Measurements from ENCODE around the gene ADGRV1.
"Not testable (repeated sequence)": the region's sequence is repeated elsewhere in the genome, so short reads cannot be mapped to it uniquely, and the experiment has no call there.

The ADGRV1 gene

DNA sequence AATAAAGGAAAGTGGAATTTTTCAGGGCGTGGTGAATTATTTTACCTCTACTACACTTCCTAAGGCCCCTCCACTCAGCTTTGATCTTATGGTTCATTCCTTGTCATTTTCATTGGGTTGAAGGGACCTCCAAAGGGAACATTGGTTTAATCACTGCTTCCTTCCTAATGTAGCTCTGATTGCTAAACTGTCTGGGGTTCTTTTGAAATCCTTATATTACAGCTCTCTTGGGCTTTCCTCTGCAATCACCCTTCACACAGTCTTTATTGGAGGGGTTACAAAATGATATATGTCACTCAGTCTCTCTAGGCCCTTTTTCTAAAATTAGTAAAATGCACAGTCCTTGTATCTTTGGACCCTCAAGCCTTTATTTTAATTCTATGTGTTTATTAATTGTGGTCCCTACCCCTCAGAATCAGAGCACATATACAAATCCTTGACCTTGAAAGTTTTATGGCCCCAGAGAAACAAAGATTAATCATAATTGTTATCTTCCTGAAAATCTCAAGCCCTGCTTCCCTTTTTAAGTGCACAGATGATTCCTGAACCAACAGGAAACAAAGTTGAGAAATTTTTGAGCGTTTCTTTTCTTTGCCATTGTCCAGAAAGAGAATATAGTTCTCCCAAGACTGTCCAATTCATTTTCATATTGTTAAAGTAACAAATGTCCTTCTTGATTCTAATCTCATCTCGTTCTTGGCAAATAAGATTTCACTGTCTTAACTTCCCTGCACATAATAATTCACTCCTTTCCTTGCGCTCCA lies 494.6 kb downstream of the ADGRV1 start:
- H3K4me3 ChIP-seq (ENCODE audit: low read depth, low read length): no peak overlapping the region

DNA sequence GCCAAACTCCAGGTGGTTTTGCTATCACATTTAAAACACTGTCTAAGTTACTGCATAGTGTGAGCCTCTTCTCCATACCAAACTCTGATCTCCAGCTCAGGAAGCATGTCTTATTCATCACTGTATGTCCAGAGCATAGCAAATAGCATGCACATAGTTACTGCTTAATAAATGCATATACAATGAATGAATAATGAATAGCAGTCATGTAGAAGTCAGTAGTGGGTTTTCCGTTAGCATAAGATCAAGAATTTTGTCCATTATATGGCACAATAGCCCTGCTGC lies 495.1 kb downstream of the ADGRV1 start:
- H3K4me3 ChIP-seq (ENCODE audit: low read depth, low read length): no peak overlapping the region

DNA sequence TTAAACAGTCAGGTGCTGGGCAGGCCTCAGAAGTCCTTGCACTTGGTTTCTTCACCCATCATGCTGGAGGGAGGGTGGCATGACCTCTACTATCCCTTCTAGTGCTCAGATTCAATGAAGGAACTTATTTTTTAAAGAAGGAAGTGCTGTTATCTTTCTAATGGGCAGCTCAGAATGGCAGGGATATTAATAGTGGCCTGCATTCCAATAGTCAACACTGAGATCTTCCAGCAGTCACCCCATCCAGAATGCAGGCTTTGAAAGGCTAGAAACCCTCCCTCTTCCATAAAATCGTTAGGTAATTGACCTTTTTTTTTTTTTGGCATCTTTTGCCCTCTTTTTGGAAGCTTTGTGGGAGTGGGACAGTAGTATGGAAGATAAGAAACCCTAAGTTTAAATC lies 499.6 kb downstream of the ADGRV1 start:
- no peak overlapping the region for H3K4me3 ChIP-seq (ENCODE audit: low read depth, low read length)

DNA sequence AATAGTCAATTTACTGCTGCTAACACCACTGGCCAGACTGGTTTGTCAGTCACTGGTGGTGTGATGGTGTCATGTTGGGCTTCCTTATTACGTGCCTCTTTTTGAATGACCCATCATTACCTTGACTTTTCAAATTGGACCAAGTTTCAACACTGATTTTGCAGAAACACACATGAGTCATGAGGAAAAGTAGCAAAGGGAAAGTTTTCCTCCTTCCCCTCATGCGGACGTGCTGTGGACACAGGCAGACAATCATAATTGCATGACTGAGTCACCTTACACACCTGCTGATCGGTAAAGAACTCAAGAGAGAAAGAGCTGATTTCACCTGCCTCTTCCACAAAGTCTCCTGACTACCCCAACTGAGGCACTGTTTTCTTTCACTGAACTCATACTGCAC lies 500.0 kb downstream of the ADGRV1 start:
- H3K4me3 ChIP-seq (ENCODE audit: low read depth, low read length): no peak overlapping the region

DNA sequence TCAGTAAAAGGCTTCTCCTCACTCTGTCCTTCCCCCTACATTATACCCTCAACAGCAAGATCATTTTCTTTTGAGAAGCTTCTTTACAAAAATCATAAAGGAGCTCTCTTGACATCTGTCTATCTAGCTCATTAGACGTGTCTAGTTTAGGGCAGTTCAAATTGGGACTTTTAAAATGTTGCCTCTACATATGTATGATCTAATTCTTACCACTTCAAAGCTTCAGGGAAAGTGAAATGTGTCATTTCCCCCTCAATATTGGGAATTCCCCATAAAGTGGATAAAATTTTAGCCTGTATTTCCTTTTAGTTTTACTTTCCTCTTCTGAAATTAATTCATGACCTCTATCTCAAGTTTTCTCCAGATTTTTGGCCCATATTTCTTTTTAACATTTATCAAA lies 500.8 kb downstream of the ADGRV1 start:
- H3K4me3 ChIP-seq (ENCODE audit: low read depth, low read length): no peak overlapping the region

DNA sequence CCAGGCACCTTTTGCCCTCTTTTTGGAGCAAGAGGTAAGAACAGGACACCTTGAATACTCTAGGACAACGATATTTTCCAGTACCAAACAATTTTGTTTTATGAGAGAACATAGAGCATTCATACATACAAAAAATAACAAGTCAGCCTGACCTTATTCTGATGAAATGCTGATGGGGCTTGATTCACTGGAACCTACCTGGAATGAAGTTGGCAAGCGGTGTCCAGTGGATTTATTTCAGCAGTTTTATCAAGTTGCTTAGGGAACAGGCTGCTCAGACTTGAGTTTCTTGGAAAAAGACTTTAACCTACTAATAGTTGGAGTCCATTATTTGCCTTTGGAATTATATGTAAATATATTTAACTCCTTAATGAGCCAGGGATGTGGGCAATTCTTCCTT lies 502.5 kb downstream of the ADGRV1 start:
- H3K4me3 ChIP-seq (ENCODE audit: low read depth, low read length): no peak overlapping the region

DNA sequence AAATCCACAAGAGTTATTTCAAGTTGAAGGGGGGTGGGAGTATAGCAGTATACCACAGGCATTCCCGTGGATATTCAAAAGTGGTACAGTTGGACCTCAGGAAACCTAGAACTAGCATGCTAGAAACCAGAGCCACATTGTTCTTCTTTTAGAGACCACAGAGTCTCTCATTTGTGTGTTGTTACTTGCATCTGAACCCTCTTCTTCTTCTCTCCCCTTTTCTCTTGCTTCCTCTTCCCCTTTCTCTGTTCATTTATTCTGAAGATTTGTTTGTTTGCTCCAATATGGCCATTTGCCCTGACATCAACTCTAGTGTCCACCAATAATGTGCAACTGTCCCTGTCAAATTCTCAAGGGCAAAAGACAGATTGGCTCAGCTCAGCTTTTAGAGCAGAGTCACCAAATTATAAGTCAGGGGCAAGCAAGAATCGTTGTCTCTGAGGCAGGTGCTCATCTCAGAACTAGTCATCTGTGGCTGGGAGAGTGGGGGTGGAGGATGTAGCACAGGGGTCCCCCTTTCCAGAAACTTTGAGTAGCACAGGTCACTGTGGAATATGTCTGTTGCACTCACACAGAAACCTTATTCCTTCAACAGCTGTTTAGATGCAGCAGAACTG lies 503.5 kb downstream of the ADGRV1 start:
- H3K4me3 ChIP-seq (ENCODE audit: low read depth, low read length): no peak overlapping the region

DNA sequence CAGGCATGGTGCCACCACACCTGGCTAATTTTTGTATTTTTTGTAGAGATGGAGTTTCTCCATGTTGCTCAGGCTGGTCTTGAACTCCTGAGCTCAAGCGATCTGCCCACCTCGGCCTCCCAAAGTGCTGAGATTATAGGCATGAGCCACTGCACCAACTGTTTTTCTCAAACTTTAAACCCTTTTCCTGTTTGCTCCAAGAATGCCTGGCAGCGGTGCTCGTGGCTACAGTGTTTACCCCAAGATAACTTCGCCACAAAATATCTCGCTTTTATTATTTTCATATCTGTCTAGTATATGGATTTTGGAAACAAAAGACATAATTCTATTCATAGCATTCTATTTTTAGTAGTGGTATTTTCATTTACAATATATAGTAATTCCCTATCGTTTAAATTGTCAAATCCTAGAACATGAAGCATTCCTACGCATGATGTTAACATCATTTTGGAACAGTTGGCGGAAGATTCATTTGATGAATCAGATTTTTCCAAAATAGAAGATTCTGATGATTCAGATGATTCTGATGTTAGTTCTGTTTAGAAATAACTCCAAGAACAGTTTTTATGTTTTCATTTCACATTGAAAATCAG lies 504.6 kb downstream of the ADGRV1 start:
- H3K4me3 ChIP-seq (ENCODE audit: low read depth, low read length): not testable (repeated sequence)

DNA sequence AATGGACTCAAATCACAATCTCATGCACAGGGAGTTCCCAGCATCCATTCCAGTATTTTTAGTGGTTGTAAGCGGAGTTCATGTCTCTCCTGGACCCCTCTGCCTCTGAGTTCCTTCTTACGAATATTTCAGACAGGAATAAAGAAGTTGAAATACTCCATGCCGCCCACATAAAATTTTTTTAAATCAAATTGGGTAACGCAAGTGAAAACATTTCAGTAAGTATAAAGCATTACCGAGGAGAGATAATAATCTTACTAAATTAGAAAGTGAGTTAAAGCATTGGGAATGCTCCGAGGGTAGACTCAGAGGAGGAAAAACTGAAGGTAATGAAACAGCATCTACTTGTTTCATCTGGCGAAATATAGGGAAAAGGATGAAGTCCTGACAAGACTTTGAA lies 506.9 kb downstream of the ADGRV1 start:
- no peak overlapping the region for H3K4me3 ChIP-seq (ENCODE audit: low read depth, low read length)

DNA sequence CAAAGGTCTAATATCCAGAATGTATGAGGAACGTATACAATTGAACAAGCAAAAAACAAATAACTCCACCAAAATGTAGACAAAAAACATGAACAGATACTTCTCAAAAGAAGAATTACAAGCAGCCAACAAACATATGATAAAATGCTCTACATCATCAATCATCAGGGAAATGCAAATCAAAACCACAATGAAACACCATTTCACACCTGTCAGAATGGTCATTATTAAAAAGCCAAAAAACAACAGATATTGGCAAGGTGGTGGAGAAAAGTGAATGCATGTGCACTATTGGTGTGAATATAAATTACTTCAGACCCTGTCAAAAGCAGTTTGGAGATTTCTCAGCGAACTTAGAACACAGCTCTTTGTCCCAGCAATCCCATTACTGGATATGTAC lies 510.8 kb downstream of the ADGRV1 start:
- no peak overlapping the region for H3K4me3 ChIP-seq (ENCODE audit: low read depth, low read length)

DNA sequence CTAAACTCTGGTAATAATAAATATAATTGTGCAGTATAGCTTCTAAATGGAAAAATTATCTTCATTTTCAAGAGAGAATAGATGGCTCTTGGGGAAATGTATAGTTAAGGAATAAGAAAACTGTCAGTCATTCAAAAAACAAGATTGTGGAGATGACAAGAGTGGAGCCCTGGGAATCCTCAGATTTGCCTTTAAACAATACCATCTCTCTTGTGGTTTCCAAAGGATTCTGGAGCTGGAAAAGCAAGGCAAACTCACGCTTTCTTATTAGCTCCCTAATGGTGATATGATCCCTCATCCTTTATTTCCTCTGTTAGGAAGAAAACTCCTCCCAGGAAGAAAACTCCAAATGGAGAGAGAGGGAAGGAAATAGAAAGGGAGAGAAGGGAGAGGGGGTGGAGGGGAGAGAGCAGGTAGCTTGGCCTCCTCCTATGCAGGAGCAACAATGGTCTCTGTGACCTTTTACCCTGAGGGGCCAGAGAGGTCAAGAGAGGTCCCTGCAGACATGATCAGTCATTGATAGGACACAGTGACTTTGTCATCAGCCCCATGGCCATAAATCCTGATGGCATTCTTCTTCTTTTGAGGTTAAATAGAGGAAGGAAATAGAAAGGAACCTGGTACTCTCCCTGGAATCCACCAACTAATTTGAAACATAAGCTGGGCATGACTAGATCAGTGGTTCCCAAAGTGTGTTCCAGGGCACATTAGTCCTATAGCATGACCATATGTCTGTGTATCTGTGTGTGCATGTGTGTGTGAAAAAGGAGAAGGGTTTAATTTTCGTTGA lies 512.4 kb downstream of the ADGRV1 start:
- H3K4me3 ChIP-seq (ENCODE audit: low read depth, low read length): no peak overlapping the region

DNA sequence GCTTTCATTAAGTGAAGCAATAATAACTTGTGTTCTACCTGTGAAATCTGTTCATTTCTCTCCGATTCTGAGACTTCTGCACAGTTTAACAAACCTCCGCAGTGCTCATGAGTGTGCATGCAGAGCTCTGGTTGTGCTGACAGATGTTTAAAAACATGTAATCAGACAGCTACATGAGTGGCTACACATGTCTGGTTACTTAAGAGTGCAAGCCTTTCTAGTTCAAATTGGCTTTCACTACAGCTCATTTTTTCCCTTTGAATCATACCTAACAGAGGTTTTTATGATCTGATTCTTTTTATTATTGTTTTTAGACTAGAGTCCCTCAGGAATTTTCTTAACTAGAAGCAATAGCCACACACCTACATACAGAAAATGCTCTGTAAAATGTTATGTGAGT lies 514.3 kb downstream of the ADGRV1 start:
- no peak overlapping the region for H3K4me3 ChIP-seq (ENCODE audit: low read depth, low read length)

DNA sequence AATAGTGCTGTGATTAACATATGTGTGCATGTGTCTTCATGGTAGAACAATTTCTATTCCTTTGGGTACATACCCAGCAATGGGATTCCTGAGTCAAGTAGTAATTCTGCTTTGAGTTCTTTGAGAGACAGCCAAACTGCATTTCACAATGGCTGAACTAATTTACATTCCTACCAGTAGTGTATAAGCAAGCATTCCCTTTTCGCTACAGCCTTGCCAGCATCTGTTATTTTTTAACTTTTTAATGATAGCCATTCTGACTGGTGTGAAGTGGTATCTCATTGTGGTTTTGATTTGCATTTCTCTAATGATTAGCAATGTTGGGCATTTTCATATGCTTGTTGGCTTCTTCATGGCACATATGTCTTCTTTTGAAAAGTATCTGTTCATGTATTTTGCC lies 516.0 kb downstream of the ADGRV1 start:
- no peak overlapping the region for H3K4me3 ChIP-seq (ENCODE audit: low read depth, low read length)

DNA sequence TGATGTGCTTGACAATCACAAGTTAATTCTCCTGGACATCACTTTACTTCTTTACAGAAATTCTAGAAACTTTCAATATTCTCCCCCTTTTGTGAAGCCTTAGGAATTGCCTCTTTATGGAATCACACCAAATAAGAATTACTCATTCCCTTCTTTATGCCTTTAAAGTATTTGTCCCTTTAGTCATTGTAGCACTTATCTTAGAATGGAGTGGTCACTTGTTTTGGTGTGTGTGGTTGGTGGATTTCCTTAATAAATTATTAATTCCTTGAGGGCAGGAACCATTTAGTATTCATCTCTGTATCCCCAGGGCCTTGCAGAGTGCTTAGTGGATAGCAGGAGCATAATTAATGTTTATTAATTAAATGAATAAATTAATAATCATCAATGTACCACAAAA lies 517.5 kb downstream of the ADGRV1 start:
- no peak overlapping the region for H3K4me3 ChIP-seq (ENCODE audit: low read depth, low read length)

DNA sequence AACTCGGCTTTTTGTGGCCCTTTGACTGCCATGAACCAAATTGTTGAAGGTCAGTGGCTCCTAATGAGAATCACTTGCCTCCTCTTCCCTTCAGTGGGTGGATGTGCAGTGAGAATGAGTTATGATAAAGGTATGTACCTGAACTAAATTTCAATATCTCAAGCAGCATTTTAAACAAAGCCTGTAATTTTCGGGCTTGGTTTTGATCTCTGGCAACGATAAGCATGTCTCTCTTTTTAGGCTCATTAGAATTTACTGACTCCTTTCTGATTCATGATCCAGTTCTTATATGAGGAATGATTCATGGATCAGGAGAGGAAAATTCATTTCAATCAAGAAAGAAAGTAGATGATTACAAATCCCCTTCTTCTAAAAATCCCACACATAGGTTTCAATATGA lies 519.0 kb downstream of the ADGRV1 start:
- H3K4me3 ChIP-seq (ENCODE audit: low read depth, low read length): no peak overlapping the region

DNA sequence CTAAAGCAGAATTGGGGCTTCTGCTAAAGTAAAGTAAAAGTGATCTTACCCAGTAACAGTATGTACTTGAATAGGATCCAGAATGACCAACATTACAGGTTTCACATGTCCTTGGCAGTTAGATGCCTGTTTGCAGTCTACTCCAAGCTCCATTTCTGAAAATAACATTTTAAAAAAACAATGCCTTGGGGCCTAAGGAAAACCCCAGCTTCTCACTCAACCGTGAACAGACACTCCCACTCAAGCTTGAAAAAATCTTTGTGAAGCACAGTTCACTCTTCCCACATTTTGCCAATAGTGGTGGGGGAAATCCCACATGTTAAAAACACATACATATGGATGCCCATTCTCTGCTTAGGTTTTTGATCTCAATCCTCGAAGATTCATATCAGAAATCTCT lies 520.4 kb downstream of the ADGRV1 start:
- no peak overlapping the region for H3K4me3 ChIP-seq (ENCODE audit: low read depth, low read length)

DNA sequence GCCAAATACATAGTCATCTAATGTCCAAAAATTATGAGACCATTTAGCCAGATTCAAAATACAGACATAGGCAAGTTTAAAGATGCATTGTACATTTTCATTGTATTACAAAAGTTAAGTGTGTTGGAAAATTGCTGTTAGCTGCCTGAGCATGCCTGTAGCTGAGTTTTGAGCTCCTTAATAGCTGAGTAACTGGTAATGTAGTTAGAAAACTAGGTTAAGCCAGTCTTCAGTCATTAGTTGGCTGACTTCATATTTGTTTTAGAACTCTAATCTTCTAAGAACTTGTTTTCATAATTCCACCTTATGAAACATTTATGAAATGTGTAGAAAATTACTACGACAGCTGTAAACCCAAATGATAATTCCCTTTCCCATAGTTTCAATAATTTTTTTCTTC lies 531.2 kb downstream of the ADGRV1 start:
- no peak overlapping the region for H3K4me3 ChIP-seq (ENCODE audit: low read depth, low read length)

DNA sequence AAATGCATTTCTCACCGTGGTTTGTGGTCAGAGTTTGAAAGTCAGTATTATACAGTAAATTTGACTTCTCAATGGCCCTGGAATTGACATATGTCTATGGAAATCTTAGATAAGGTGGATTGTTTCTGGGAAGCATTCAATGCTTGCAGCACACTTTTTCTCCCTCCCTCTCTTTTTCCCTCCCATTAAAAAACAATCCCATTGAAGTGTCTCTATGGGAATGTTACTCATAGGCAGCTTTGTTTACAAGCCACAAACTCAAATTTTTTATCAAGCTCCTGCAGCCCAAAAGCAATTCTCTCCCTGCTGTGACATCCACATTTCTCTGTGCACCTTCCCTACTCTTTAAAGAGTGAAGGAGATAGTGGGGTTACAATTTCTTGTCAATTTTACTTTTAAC lies 532.4 kb downstream of the ADGRV1 start:
- H3K4me3 ChIP-seq (ENCODE audit: low read depth, low read length): no peak overlapping the region

DNA sequence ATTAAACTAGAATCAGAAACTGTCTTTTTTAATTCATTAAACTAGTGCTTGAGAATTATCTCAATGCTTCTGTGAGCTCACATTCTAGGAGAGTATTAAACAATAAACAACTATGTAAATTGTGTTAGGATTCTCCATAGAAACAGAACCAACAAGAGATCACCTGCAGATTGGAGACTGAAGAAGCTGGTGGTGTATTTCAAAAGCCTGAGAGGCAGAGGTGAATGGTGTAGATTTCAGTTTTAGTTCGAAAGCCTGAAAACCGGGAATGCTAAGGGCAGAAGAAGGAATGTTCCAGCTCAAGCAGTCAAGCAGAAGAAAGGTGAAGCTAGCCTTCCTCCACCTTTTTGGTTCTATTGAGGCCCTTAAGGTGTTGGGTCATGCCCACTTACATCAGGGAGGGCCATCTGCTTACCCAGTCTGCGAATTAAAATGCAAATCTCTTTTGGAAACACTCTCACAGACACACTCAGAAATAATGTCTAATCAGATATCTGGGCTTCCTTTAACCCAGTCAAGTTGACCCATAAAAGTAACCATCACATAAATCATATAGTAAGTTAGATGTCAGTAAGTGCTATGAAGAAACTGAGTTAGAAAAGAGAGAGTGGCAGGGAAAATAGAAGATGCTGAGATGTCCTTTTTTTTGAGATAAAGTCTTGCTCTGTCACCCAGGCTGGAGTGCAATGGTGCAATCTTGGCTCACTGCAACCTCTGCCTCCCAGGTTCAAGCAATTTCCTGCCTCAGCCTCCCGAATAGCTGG lies 533.1 kb downstream of the ADGRV1 start:
- no peak overlapping the region for H3K4me3 ChIP-seq (ENCODE audit: low read depth, low read length)

DNA sequence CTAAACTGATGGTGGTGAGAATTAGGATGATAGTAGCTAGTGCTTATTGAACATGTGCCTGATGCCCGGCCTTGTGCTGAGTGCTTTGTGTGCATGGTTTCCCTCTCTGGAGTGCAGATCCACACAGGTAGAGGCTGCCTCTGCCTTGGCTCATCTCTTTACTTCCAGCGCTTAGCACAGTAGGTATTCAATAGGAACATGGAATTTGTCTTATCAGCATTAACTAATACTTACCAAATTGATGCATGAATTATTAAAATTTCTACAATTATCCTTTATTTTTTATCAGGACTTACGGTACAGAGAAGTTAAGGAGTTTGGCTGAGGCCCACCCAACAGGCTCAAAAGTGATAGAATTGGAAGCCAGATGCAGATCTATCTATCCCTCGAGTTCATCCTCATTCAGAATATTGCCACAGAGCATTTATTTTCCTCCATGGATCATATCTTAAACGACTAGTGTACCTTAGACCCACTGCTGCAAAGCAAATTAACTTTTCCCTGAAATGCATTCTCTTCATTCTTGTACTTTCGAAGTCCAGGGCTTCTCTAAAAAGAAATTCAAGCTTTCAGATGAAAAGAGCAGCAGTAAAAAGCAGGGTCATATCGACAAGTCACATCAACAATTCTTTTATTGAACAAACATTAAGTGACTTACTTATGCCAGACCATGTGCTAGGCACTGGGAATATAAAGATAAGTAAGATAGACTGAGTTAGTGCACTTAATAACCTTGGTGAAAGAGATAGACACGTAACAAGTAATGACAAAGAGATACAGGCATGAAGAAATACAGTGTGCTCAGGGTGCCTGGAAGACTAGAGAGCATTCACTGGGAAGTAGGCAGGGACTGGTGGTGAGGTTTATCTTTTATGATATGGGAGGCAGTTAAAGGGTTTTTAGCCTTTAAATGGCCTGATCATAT lies 534.5 kb downstream of the ADGRV1 start:
- H3K4me3 ChIP-seq (ENCODE audit: low read depth, low read length): no peak overlapping the region

Measured in iPS-11a (cell line).